Choroid plexus epithelial cell (primary cell): ENCODE measurements around the gene GAR1.
A peak's percentile ranks its signal among the peaks of the same experiment; 100 is the strongest.

Experiments
- DNase-seq: peaks from one replicate; pipeline ENCODE4 v3.0.0-alpha.2; 2010; ENCODE audit warnings: low read depth
- H3K4me3 ChIP-seq: 2 replicates; pipeline ENCODE4 v1.5.1; 2011; ENCODE audit warnings: low read depth, mild to moderate bottlenecking, control low read depth, low read length, moderate library complexity
- TF ChIP-seq, protein P1 (sequence below): conservative IDR thresholded peaks from 2 replicates; pipeline ENCODE4 v1.5.1; 2011; ENCODE audit warnings: low read depth, mild to moderate bottlenecking, control low read depth, inconsistent platforms, low read length, moderate library complexity

Gene GAR1

DNA sequence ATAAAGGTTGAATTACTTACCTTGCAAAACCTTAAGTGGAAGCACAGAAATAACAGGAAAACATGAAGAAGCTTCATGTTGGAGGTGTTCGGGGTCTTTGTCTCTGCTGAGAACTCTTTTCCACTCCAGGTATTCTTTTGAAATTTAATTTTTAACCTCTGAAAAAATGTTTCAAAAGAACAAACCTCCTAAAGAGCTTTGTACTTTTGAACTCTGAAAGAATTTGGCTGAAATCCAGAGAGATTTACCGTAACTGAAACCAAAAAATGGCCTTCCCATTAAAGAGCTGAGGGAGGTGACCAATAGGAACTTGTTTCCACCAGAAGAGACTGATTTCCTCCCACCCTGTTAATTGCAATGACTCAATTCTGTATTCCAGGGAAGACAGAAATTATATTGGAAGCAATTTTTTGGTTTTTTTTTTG lies 13.7 kb upstream of the GAR1 start, which contains the start of gene CFI:
CFI (minus strand) TSS at position 105 of the 425 bp plus-strand sequence; CDS start at position 77, 28 bp downstream.
- H3K4me3 ChIP-seq = peak within 1 kb of the TSS; percentile 52
- DNase-seq = peak; percentile 93
- TF ChIP-seq, protein P1, sequence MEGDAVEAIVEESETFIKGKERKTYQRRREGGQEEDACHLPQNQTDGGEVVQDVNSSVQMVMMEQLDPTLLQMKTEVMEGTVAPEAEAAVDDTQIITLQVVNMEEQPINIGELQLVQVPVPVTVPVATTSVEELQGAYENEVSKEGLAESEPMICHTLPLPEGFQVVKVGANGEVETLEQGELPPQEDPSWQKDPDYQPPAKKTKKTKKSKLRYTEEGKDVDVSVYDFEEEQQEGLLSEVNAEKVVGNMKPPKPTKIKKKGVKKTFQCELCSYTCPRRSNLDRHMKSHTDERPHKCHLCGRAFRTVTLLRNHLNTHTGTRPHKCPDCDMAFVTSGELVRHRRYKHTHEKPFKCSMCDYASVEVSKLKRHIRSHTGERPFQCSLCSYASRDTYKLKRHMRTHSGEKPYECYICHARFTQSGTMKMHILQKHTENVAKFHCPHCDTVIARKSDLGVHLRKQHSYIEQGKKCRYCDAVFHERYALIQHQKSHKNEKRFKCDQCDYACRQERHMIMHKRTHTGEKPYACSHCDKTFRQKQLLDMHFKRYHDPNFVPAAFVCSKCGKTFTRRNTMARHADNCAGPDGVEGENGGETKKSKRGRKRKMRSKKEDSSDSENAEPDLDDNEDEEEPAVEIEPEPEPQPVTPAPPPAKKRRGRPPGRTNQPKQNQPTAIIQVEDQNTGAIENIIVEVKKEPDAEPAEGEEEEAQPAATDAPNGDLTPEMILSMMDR = no peak

DNA sequence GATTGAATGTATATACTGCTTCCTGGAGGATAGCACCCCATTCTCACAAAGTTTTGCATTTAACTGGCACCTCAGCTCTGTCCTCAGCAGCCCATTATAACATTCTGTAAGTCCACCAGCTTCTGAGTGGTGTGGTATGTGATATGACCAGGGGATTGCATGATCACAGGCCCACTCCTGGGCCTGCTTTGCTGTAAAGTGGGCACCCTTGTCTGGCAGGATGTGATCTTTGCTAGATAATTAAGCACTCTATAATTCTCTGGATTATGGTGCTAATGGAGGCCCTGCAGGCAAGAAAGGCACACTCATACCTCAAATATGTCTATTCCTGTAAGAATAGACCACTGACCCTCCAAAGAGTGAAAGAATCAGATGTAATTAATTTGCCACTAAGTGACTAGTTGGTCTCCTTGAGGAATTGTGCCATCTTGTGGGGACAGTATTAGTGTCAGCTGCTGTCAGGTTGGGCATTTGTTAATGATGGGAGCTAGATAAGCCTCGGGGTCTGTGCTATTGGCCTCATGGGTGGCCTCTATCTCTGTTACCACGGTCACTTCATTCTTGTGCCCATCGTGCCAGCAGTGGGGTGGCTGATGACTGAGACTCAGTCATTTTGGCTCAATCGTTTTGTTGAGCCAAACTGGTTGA lies 11.5 kb upstream of the GAR1 start:
- TF ChIP-seq, protein P1 = peak; percentile 55
- H3K4me3 ChIP-seq = no peak overlapping the region
- peak; percentile 79 for DNase-seq

DNA sequence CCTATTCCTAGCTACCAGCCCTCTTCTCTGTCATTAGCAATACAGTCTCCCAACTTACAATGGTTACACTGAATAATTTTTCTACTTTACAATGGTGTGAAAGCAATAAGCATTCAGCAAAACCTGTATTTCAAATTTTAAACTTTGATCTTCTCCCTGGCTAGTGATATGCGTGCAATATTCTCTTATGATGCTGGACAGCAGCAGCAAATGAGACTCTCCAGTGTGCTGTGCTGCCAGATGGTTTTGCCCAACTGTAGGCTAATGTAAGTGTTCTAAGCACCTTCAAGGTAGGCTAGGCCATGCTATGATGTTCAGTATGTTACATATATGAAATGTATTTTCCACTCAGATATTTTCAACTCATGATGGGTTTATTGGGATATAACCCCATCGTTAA lies 5.9 kb upstream of the GAR1 start:
- no peak for DNase-seq
- TF ChIP-seq, protein P1 = no peak
- no peak overlapping the region for H3K4me3 ChIP-seq

DNA sequence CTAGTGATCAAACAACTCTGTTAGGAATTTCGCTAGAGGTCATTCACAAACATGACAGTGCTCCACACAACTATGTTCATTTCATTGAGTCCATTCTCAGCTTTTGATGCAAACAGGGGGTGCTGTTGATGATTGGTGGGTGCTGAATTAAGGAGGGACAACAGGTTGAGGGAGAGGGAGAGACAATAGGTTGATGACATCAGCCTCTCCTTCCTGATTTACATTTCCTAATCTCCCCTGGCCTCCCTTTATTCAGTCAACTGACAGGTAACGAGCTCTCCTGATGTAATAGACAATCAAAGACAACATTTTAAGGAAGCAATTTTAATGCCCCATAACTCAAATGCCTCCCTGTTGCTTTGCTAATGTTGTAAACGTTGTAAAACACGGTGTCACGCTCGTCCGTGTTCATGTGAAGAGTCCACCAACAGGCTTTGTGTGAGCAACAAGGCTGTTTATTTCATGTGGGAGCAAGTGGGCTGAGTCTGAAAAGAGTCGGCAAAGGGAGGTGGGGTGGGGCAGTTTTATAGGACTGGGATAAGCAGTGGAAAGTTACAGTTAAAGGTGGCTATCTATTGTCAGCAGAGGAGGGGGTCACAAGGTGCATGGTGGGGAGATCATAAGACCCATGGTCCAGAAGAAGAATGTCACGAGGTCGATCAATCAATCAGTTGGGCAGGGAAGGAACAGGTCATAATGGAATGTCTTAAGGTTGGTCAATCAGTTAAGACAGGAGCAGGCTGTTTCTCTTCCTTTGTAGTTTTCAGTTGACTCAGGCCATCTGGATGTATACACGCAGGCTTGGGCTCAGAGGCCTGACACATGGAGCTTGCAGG lies 4.8 kb upstream of the GAR1 start:
- no peak overlapping the region for H3K4me3 ChIP-seq
- no peak for DNase-seq
- TF ChIP-seq, protein P1 = no peak

DNA sequence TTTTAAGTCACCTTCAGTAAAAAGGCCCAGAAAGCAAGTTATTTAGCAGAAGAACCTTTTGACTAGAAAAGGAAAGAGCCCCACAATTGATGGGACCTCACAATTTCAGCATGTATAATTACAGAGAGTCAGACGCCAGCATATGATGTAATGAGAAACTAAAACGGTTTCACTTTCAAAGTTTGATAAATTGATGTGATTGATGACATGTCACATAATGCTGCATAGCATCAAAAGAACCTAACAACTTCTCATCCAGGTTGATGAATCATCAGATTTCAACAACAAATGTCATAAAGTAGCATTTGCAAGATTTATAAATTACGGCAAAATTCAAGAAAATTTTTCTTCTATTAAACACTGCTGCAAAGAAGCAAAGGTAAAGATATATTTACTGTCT lies 3.9 kb upstream of the GAR1 start:
- no peak for DNase-seq
- TF ChIP-seq, protein P1 = no peak
- H3K4me3 ChIP-seq = no peak overlapping the region

DNA sequence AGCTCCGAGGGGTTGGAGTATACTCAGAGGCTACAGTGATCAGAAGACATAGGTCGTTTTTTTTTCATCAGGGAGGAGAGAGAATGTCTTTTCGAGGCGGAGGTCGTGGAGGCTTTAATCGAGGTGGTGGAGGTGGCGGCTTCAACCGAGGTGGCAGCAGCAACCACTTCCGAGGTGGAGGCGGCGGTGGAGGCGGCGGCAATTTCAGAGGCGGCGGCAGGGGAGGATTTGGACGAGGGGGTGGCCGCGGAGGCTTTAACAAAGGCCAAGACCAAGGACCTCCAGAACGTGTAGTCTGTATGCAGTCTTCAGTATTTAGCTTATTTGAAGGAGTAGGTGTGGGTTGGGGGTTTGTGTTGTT lies 500 bp downstream of the GAR1 start:
- peak overlapping the region; percentile 79 for H3K4me3 ChIP-seq
- no peak for DNase-seq
- TF ChIP-seq, protein P1 = no peak
